H1 (cell line): ENCODE data around the gene TTR. TPM values are rescaled to one million over a fixed set of nuclear protein-coding genes. Genes with fewer than 3 reads are reported as not detected.

Experiments used
- CTCF ChIA-PET: fragments of 300-600 bp; sonication (Branson Sonifier 250); formaldehyde crosslinking; loops from one replicate; lab custom pipeline; 2021; ENCODE audit not compliant: partially characterized antibody; lab: Charles Lee
- POLR2A ChIA-PET: fragments of 300-600 bp; sonication (Branson Sonifier 250); formaldehyde crosslinking; loops from one replicate; lab custom pipeline; 2021; ENCODE audit warnings: inconsistent platforms; ENCODE audit not compliant: partially characterized antibody; lab: Charles Lee
- DNase-seq, 2 experiments: peaks; one replicate each; pipeline versions ENCODE4 v3.0.0 to v3.0.0-alpha.2; 2010 to 2022; ENCODE audit warnings: low spot score in 2 of 2, low read depth in 1 of 2, mixed read lengths in 1 of 2
- FAIRE-seq: peaks from 2 replicates; lab custom pipeline; 2011; peaks lifted over from hg19 to GRCh38; lab: Jason Lieb, UNC
- H2AFZ ChIP-seq: 2 replicates; pipeline ENCODE4 v1.8.1; 2012; ENCODE audit warnings: low read length, inconsistent platforms
- H2AK5ac ChIP-seq: 2 replicates; pipeline ENCODE4 v1.6.1; 2013; ENCODE audit warnings: low read depth, low read length
- H2BK120ac ChIP-seq: replicated peaks from 2 replicates; pipeline ENCODE3; 2013; ENCODE audit warnings: low read depth, low read length, inconsistent platforms
- H2BK12ac ChIP-seq: 2 replicates; pipeline ENCODE4 v1.6.1; 2013; ENCODE audit warnings: low read depth, low read length
- H2BK15ac ChIP-seq: 2 replicates; pipeline ENCODE4 v1.6.1; 2013; ENCODE audit warnings: low read length
- H2BK20ac ChIP-seq: 2 replicates; pipeline ENCODE4 v1.6.1; 2013; ENCODE audit warnings: low read length
- H2BK5ac ChIP-seq: 2 replicates; pipeline ENCODE4 v1.6.1; 2013; ENCODE audit warnings: low read depth, low read length
- H3K14ac ChIP-seq: 2 replicates; pipeline ENCODE4 v1.6.1; 2013; ENCODE audit warnings: inconsistent platforms; ENCODE audit not compliant: insufficient read length
- H3K18ac ChIP-seq: 2 replicates; pipeline ENCODE4 v1.6.1; 2013; ENCODE audit warnings: low read length; ENCODE audit errors: extremely low read depth
- H3K23ac ChIP-seq: 2 replicates; pipeline ENCODE4 v1.6.1; 2013; ENCODE audit warnings: inconsistent platforms; ENCODE audit not compliant: insufficient read length
- H3K23me2 ChIP-seq: 2 replicates; pipeline ENCODE4 v1.6.1; 2013; ENCODE audit warnings: low read depth, low read length
- H3K27ac ChIP-seq: 2 replicates; pipeline ENCODE4 v1.6.1; 2011; ENCODE audit warnings: low read depth, low read length, inconsistent platforms
- H3K27me3 ChIP-seq, 4 experiments: replicated peaks in 1 of 4; 1 replicate in 1 of 4; 2 replicates in 3 of 4; pipeline versions ENCODE4 v1.6.1 to v1.8.1; 2011 to 2013; ENCODE audit warnings: low read length in 3 of 4, mild to moderate bottlenecking in 3 of 4, inconsistent platforms in 2 of 4, mixed read lengths in 2 of 4, moderate library complexity in 1 of 4; ENCODE audit not compliant: control insufficient read depth in 3 of 4, insufficient read depth in 3 of 4; ENCODE audit errors: extremely low read depth in 1 of 4
- H3K36me3 ChIP-seq, 4 experiments: 2 replicates each; pipeline versions ENCODE4 v1.6.1 to v1.8.1; 2011 to 2013; ENCODE audit warnings: mild to moderate bottlenecking in 4 of 4, low read length in 3 of 4, moderate library complexity in 2 of 4, control low read depth in 1 of 4, inconsistent platforms in 1 of 4; ENCODE audit not compliant: insufficient read depth in 4 of 4, control insufficient read depth in 2 of 4
- H3K4ac ChIP-seq: replicated peaks from 2 replicates; pipeline ENCODE3; 2013; ENCODE audit warnings: low read length, low read depth, mixed read lengths, inconsistent platforms; ENCODE audit not compliant: insufficient read length
- H3K4me1 ChIP-seq, 4 experiments: replicated peaks in 1 of 4; 1 replicate in 1 of 4; 2 replicates in 3 of 4; pipeline versions ENCODE4 v1.6.1 to v1.8.1; 2011 to 2013; ENCODE audit warnings: low read length in 3 of 4, inconsistent platforms in 2 of 4, mixed read lengths in 1 of 4; ENCODE audit not compliant: insufficient read depth in 4 of 4, control insufficient read depth in 3 of 4
- H3K4me2 ChIP-seq, 2 experiments: 2 replicates each; pipeline versions ENCODE4 v1.6.1 to v1.8.1; 2011 to 2013; ENCODE audit warnings: low read depth in 2 of 2, low read length in 2 of 2, control low read depth in 1 of 2, inconsistent platforms in 1 of 2, mild to moderate bottlenecking in 1 of 2; ENCODE audit not compliant: insufficient read depth in 1 of 2
- H3K4me3 ChIP-seq, 4 experiments: fragments of 200-600, 300-600 bp in 1 of 4; sonication (generic), shearing (Covaris generic), sonication (Bioruptor Twin) in 1 of 4; 2 replicates each; pipeline versions ENCODE4 v1.5.1 to v1.8.1; 2011 to 2016; ENCODE audit warnings: low read length in 4 of 4, low read depth in 3 of 4, control low read depth in 2 of 4, inconsistent platforms in 2 of 4, mild to moderate bottlenecking in 2 of 4, mixed read lengths in 1 of 4, moderate library complexity in 1 of 4; ENCODE audit not compliant: insufficient read depth in 2 of 4; ENCODE audit errors: extremely low read depth in 1 of 4
- H3K56ac ChIP-seq: replicated peaks from 2 replicates; pipeline ENCODE3; 2013; ENCODE audit warnings: low read depth, mild to moderate bottlenecking, mixed read lengths, low read length, inconsistent platforms; ENCODE audit not compliant: insufficient read length
- H3K79me1 ChIP-seq: 2 replicates; pipeline ENCODE4 v1.6.1; 2013; ENCODE audit warnings: low read depth, low read length, control low read depth
- H3K79me2 ChIP-seq, 2 experiments: 2 replicates each; pipeline versions ENCODE4 v1.6.1 to v1.8.1; 2012 to 2013; ENCODE audit warnings: low read length in 2 of 2, mild to moderate bottlenecking in 2 of 2, inconsistent platforms in 1 of 2; ENCODE audit not compliant: insufficient read depth in 2 of 2, control insufficient read depth in 1 of 2
- H3K9ac ChIP-seq, 4 experiments: replicated peaks in 1 of 4; 1 replicate in 1 of 4; 2 replicates in 3 of 4; pipeline versions ENCODE4 v1.6.1 to v1.8.1; 2011 to 2013; ENCODE audit warnings: low read depth in 3 of 4, low read length in 3 of 4, control low read depth in 2 of 4, mild to moderate bottlenecking in 2 of 4, moderate library complexity in 2 of 4, inconsistent platforms in 1 of 4; ENCODE audit errors: extremely low read depth in 1 of 4
- H3K9me3 ChIP-seq, 2 experiments: 2 replicates each; pipeline versions ENCODE4 v1.6.1 to v1.8.1; 2012 to 2013; ENCODE audit warnings: mild to moderate bottlenecking in 2 of 2, moderate library complexity in 2 of 2, control low read depth in 1 of 2, inconsistent platforms in 1 of 2, low read depth in 1 of 2, low read length in 1 of 2, mixed read lengths in 1 of 2; ENCODE audit not compliant: insufficient read depth in 2 of 2
- H4K20me1 ChIP-seq, 2 experiments: replicated peaks in 1 of 2; 2 replicates each; pipeline versions ENCODE3 to v1.8.1; 2011 to 2013; ENCODE audit warnings: inconsistent platforms in 2 of 2, low read length in 2 of 2, mild to moderate bottlenecking in 1 of 2; ENCODE audit not compliant: insufficient read depth in 2 of 2, control insufficient read depth in 1 of 2
- H4K5ac ChIP-seq: 2 replicates; pipeline ENCODE4 v1.6.1; 2013; ENCODE audit warnings: low read length, low read depth, mixed read lengths, inconsistent platforms; ENCODE audit not compliant: insufficient read length
- H4K8ac ChIP-seq: 2 replicates; pipeline ENCODE4 v1.8.0; 2013; ENCODE audit warnings: mild to moderate bottlenecking, moderate library complexity, low read length, inconsistent platforms; ENCODE audit not compliant: insufficient read depth; ENCODE audit errors: extremely low read depth
- H4K91ac ChIP-seq: replicated peaks from 2 replicates; pipeline ENCODE3; 2013; ENCODE audit warnings: low read length, mixed read lengths, inconsistent platforms; ENCODE audit not compliant: insufficient read length
- BCL11A ChIP-seq, 2 experiments: IDR thresholded peaks; one replicate each; pipeline ENCODE4 v1.6.1; 2011; ENCODE audit warnings: low read depth in 2 of 2, low read length in 2 of 2, mild to moderate bottlenecking in 2 of 2
- CBX8 ChIP-seq: fragments of 300-800, 300-1000 bp; sonication (generic); IDR thresholded peaks from 2 replicates; pipeline ENCODE4 v1.7.1; 2016; ENCODE audit warnings: low read depth, low read length, borderline replicate concordance
- CTBP2 ChIP-seq: IDR thresholded peaks from 2 replicates; pipeline ENCODE4 v1.7.0; 2011; ENCODE audit warnings: borderline replicate concordance, mild to moderate bottlenecking, moderate library complexity, mixed read lengths, low read length; ENCODE audit not compliant: insufficient read depth, insufficient read length
- JUN ChIP-seq: IDR thresholded peaks from 2 replicates; pipeline ENCODE4 v1.6.1; 2011; ENCODE audit warnings: low read depth, mild to moderate bottlenecking, improper control_type of control experiment, low read length
- NANOG ChIP-seq: IDR thresholded peaks from 2 replicates; pipeline ENCODE4 v1.6.1; 2011; ENCODE audit warnings: low read length, low read depth, mild to moderate bottlenecking, inconsistent platforms; ENCODE audit not compliant: insufficient read depth, poor library complexity, severe bottlenecking
- POLR2A ChIP-seq, 2 experiments: IDR thresholded peaks; 1 replicate in 1 of 2; 2 replicates in 1 of 2; pipeline ENCODE4 v1.6.1; 2011; ENCODE audit warnings: low read depth in 2 of 2, low read length in 2 of 2, mild to moderate bottlenecking in 2 of 2; ENCODE audit errors: control extremely low read depth in 1 of 2
- RNF2 ChIP-seq: fragments of 200-900, 300-1000 bp; sonication (generic); IDR thresholded peaks from 2 replicates; pipeline ENCODE4 v1.7.1; 2016; ENCODE audit warnings: borderline replicate concordance, low read depth, mild to moderate bottlenecking, antibody characterized with exemption, low read length; ENCODE audit not compliant: poor library complexity, severe bottlenecking; ENCODE audit errors: missing control alignments
- RXRA ChIP-seq: IDR thresholded peaks from 2 replicates; pipeline ENCODE4 v1.6.1; 2011; ENCODE audit warnings: low read depth, mild to moderate bottlenecking, low read length, moderate library complexity; ENCODE audit not compliant: insufficient read depth
- TAF7 ChIP-seq: optimal IDR thresholded peaks from 2 replicates; pipeline ENCODE3; 2011; ENCODE audit warnings: low read depth, mild to moderate bottlenecking, inconsistent platforms, low read length, moderate library complexity, borderline replicate concordance
- WGBS, 2 experiments: shearing (Covaris generic) in 1 of 2; methylation state at CpG; one replicate each; pipeline versions ENCODE4 v1.1.6 to v1.1.7; 2013 to 2015; ENCODE audit warnings: low lambda C conversion rate in 2 of 2, mixed read lengths in 2 of 2, inconsistent platforms in 1 of 2, low coverage in 1 of 2, missing lambda C conversion rate in 1 of 2; ENCODE audit not compliant: insufficient replicate concordance in 2 of 2, insufficient coverage in 1 of 2, insufficient read length in 1 of 2; ENCODE audit errors: extremely low coverage in 1 of 2, missing lambda C conversion rate in 1 of 2; 5-methylcytosine and 5-hydroxymethylcytosine counted together
- polyA plus RNA-seq, 7 experiments: library from polyadenylated mRNA; depleted of rRNA in 3 of 7; stranded (reverse) in 5 of 7; unstranded in 2 of 7; fragments of >200 nt in 5 of 7; fragments of 200-250 nt in 2 of 7; gene quantifications; 1 replicate in 5 of 7; 2 replicates in 1 of 7; 4 replicates in 1 of 7; pipeline versions ENCODE4 v1.2.1 to v1.2.3, GENCODE V29; 2011 to 2013; ENCODE audit warnings: missing spikeins in 2 of 7, mixed read lengths in 2 of 7
- total RNA-seq: library from RNA; stranded (reverse); fragmentation: NEBNext Ultra II Directional; extraction: Animal tissue kit (Norgen Biotek cat#: 25700); gene quantifications from 2 replicates; pipeline ENCODE4 v1.2.1, GENCODE V29; 2021

The TTR gene
- total and polyA plus RNA-seq, 2 of the 8 experiments (the other 6 are each of a cell fraction or from before 2014, with no cell fraction given): not detected

DNA sequence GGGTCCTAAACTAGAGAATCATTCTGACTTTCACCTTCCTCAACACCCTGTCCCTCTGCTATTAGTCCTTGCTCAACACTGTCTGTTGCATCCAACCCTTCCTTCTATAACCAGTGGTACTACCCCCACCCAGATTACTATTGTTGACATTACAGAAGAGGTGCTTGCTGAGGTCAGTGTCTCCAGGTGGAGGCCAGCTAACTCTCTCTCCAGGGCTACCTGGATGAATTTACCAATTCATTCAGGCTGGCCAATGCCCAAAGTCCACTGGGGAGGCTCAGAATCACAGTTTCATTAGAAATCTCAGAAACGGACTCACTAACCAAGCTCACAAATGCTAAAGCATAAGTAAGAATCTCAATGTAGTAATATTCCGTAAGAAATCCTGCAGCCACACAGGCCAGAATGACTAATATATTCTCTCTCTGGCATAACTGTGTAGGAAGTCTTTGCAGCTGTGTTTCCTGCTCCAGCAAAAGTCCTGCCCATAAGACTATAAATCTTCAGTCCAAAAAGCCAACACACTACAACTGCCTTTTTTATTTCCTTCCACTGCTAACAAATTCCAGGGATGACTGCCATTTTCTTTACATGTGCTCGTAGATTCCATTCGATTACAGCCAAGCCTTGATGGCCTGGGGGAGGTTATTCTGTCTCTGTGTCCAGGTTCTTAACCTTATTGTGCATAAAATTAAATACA lies 10.0 kb upstream of the TTR start:
- no peaks in the 10 kb centered on the region for H3K79me2 ChIP-seq
- H4K5ac ChIP-seq: no peak overlapping the region
- H3K79me1 ChIP-seq: no peaks in the 10 kb centered on the region
- no peak overlapping the region for H3K4me2 ChIP-seq
- no peak overlapping the region for H3K4ac ChIP-seq
- H3K4me1 ChIP-seq: no peaks in the 10 kb centered on the region
- H3K36me3 ChIP-seq: no peaks in the 10 kb centered on the region
- 0 out of 2 replicates have a peak overlapping the region, but pooled peaks have one; percentile 10 for H2AFZ ChIP-seq
- H4K91ac ChIP-seq: no peak overlapping the region
- H3K9me3 ChIP-seq: no peaks in the 10 kb centered on the region
- 87% methylated on average over 4 of the region's 4 CpGs; no CpG with 5 or more reads in 1 of the 2 experiments for WGBS, 2 experiments
- H2BK5ac ChIP-seq: no peak overlapping the region
- H4K8ac ChIP-seq: no peak overlapping the region
- no peak overlapping the region for H3K56ac ChIP-seq
- FAIRE-seq (no peak), DNase-seq (no peak)
- no peak overlapping the region for H3K14ac ChIP-seq
- no peak overlapping the region for H3K4me3 ChIP-seq
- no peak overlapping the region for H2BK12ac ChIP-seq
- H3K18ac ChIP-seq: no peak overlapping the region
- H3K27me3 ChIP-seq: peaks cover 0 to 1% (median 0%) of the 10 kb centered on the region in 4 experiments; a peak in 1 of 7 replicates
- no peak overlapping the region for H3K27ac ChIP-seq
- no peaks in the 10 kb centered on the region for H4K20me1 ChIP-seq
- no peak overlapping the region for H2AK5ac ChIP-seq
- no peak overlapping the region for H2BK15ac ChIP-seq
- no peaks in the 10 kb centered on the region for H3K23me2 ChIP-seq
- CTCF ChIA-PET: no interaction called here
- no peak overlapping the region for H2BK120ac ChIP-seq
- H2BK20ac ChIP-seq: no peak overlapping the region
- H3K23ac ChIP-seq: no peak overlapping the region
- H3K9ac ChIP-seq: no peak overlapping the region
- POLR2A ChIA-PET: no interaction called here
- TF ChIP-seq JUN (no peak), POLR2A (IDR thresholded peaks at IDR 0.05; ENCODE audit: control extremely low read depth in 1 of 2, low read depth in 2 of 2, low read length in 2 of 2) (no peak), CTBP2 (no peak), CBX8 (no peak), BCL11A (IDR thresholded peaks at IDR 0.05; ENCODE audit: low read depth in 2 of 2, low read length in 2 of 2) (no peak), TAF7 (no peak), NANOG (no peak), RXRA (no peak), RNF2 (no peak)
